Uterus (tissue), 4 donors: ENCODE data around the gene DMXL2. TPM values are rescaled to one million over a fixed set of nuclear protein-coding genes. Genes with fewer than 3 reads are reported as not detected.

Source experiments
- DNase-seq, 2 donors: peaks; one replicate each; pipeline ENCODE4 v3.0.0-alpha.2; 2019 to 2020
- H3K27ac ChIP-seq, 2 donors: fragments of 200-600 bp; sonication (generic); 1 replicate in 1 of 2; 2 replicates in 1 of 2; pipeline ENCODE4 v1.5.1; 2016 to 2018
- H3K27me3 ChIP-seq, 2 donors: fragments of 200-600 bp; sonication (generic); one replicate each; pipeline ENCODE4 v1.5.1; 2018 to 2019; ENCODE audit warnings: control low read depth in 1 of 2
- H3K36me3 ChIP-seq, 2 donors: fragments of 200-600 bp; sonication (generic); one replicate each; pipeline ENCODE4 v1.5.1; 2019; ENCODE audit warnings: control low read depth in 1 of 2
- H3K4me1 ChIP-seq, 2 donors: fragments of 200-600 bp; sonication (generic); one replicate each; pipeline ENCODE4 v1.5.1; 2018 to 2019; ENCODE audit warnings: control low read depth in 1 of 2
- H3K4me3 ChIP-seq, 2 donors: fragments of 200-600 bp; sonication (generic); 1 replicate in 1 of 2; 2 replicates in 1 of 2; pipeline ENCODE4 v1.5.1; 2018 to 2019; ENCODE audit warnings: mild to moderate bottlenecking in 1 of 2
- H3K9me3 ChIP-seq, 2 donors: fragments of 200-600 bp; sonication (generic); one replicate each; pipeline ENCODE4 v1.5.1; 2019; ENCODE audit warnings: control low read depth in 1 of 2
- POLR2A ChIP-seq, 2 donors: fragments of 450-650 bp; IDR thresholded peaks; one replicate each; pipeline ENCODE4 v1.6.1; 2016; ENCODE audit warnings: antibody characterized with exemption in 2 of 2, mild to moderate bottlenecking in 1 of 2, moderate library complexity in 1 of 2
- intact Hi-C: fragments of 100-400 bp; cut with DNase I; formaldehyde crosslinking; loops from one replicate; pipeline ENCODE4 v1.15.1; 2023; ENCODE audit warnings: low total_unique reads
- total RNA-seq, 4 donors: library from RNA; depleted of rRNA in 3 of 4; stranded (reverse); fragments of >200 nt in 3 of 4; gene quantifications; one replicate each; pipeline versions ENCODE4 v1.1.0 to v1.2.4, GENCODE V29; 2014 to 2023
- TF ChIP-seq, protein P1 (sequence below), 4 experiments: fragments of 200-600 bp in 2 of 4; fragments of 450-650 bp in 2 of 4; sonication (generic) in 2 of 4; IDR thresholded peaks; one replicate each; pipeline ENCODE4 v1.5.1; 2016 to 2019; ENCODE audit warnings: antibody characterized with exemption in 4 of 4, mild to moderate bottlenecking in 2 of 4, moderate library complexity in 1 of 4
- donor health status: DM: yes; HTN: yes; CAD: no.

DMXL2 gene
- total RNA-seq, 4 donors from 2014 or later = 6.9 to 100 (median 26.6) TPM

DNA sequence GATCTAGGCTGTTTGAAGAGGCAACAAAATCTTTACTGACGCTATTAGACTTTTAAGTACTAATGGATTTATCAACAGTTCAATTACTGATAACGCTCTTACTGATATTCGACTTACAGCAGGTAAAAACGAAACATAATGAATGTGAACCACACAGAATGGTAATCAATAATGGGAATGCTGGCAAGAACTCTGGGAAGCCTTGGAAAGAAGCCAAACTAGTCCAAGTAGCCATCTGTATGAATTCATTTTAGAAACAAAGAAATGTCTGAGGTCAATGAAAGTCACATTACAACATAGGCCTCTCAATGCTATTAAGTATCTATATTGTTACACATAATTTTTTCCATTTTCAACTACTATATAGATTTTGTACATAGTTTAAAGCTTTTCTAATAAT, 130.0 kb downstream of the DMXL2 start:
- H3K27ac ChIP-seq = no peak overlapping the region
- intact Hi-C loops = no loop called here

DNA sequence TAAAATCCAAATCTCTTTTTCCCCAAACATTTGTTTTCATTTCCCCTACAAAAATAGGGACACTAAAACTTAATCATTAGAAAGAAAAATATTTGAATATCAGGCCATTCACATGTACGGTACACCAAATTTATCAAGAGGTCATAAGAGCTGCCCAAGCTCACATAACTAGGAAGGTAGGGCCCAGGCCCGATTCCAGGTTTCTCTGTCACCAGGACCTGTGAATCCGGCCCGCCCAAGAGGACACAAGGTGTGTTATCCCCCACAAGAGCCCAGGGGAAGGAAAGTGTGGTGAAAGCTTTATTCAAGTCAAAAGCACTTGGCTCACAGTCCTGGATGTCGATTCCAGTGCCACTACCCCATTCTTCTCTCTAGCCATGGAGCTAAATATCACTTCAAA, 130.6 kb downstream of the DMXL2 start:
- no peak for DNase-seq
- intact Hi-C loops = no loop called here

More for the DNA sequence above, 130.0 kb downstream of the DMXL2 start:
- H3K27me3 ChIP-seq = no peaks in the 10 kb centered on the region
- TF ChIP-seq POLR2A (IDR thresholded peaks at IDR 0.05) = no peak
- H3K36me3 ChIP-seq = no peaks in the 10 kb centered on the region
- no peaks in the 10 kb centered on the region for H3K4me1 ChIP-seq
- DNase-seq = no peak
- H3K9me3 ChIP-seq = no peaks in the 10 kb centered on the region
- no peak overlapping the region for H3K4me3 ChIP-seq

DNA sequence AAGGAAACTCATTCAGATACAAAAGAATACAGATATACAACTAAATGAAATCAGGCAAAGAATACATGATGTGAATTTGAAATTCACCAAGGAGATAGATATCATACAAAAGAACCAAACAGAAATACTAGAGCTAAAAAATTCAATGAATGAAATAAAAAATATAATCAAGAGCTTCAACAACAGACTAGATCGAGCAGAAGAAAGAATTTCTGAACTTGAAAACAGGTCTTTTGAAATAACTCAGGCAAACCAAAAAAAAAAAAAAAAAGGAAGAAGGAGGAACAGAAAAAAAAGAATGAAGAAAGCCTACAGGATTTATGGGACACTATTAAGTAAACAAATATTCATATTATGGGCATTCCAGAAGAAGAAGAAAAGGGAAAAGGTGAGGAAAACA, 137.8 kb downstream of the DMXL2 start:
- intact Hi-C loops = no loop called here
- Histone ChIP-seq H3K27ac (no peak overlapping the region), H3K4me1 (no peaks in the 10 kb centered on the region), H3K36me3 (peaks cover 0 to 6% of the 10 kb centered on the region in 2 donors), H3K27me3 (no peaks in the 10 kb centered on the region), H3K9me3 (peaks cover 0 to 12% of the 10 kb centered on the region in 2 donors), H3K4me3 (no peak overlapping the region)
- no peak for TF ChIP-seq POLR2A (IDR thresholded peaks at IDR 0.05)
- DNase-seq = no peak

More for the DNA sequence above, 130.6 kb downstream of the DMXL2 start:
- no peaks in the 10 kb centered on the region for H3K9me3 ChIP-seq
- H3K4me3 ChIP-seq = no peak overlapping the region
- H3K4me1 ChIP-seq = no peaks in the 10 kb centered on the region
- no peaks in the 10 kb centered on the region for H3K27me3 ChIP-seq
- TF ChIP-seq, protein P1, sequence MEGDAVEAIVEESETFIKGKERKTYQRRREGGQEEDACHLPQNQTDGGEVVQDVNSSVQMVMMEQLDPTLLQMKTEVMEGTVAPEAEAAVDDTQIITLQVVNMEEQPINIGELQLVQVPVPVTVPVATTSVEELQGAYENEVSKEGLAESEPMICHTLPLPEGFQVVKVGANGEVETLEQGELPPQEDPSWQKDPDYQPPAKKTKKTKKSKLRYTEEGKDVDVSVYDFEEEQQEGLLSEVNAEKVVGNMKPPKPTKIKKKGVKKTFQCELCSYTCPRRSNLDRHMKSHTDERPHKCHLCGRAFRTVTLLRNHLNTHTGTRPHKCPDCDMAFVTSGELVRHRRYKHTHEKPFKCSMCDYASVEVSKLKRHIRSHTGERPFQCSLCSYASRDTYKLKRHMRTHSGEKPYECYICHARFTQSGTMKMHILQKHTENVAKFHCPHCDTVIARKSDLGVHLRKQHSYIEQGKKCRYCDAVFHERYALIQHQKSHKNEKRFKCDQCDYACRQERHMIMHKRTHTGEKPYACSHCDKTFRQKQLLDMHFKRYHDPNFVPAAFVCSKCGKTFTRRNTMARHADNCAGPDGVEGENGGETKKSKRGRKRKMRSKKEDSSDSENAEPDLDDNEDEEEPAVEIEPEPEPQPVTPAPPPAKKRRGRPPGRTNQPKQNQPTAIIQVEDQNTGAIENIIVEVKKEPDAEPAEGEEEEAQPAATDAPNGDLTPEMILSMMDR (IDR thresholded peaks at IDR 0.05) = no peak
- no peak for TF ChIP-seq POLR2A (IDR thresholded peaks at IDR 0.05)
- H3K36me3 ChIP-seq = no peaks in the 10 kb centered on the region
- no peak overlapping the region for H3K27ac ChIP-seq

DNA sequence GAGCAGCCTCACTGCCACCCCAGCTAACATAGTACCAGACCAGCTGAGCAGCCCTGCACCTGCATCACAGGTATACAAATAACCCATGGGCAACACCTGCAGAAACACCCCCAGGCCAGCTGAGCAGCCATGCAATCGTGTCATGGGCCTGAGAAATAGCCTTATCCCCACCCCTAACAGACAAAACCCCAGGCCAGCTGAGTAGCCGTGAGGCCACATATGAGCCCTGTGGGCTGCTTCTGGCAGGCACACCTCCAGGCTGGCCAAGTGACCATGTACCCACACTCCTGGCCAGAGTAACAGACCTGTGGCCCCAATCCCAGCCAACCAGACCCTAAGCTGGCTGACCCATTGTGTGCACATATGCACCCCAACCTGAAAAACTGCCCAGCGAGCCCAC, 138.6 kb downstream of the DMXL2 start:
- Histone ChIP-seq H3K4me3 (no peak overlapping the region), H3K27ac (no peak overlapping the region), H3K4me1 (no peaks in the 10 kb centered on the region), H3K9me3 (peaks cover 0 to 12% of the 10 kb centered on the region in 2 donors), H3K36me3 (peaks cover 0 to 6% of the 10 kb centered on the region in 2 donors), H3K27me3 (no peaks in the 10 kb centered on the region)
- DNase-seq = no peak
- TF ChIP-seq POLR2A (IDR thresholded peaks at IDR 0.05) = no peak
- TF ChIP-seq, protein P1 (IDR thresholded peaks at IDR 0.05) = no peak
- intact Hi-C loops = no loop called here

DNA sequence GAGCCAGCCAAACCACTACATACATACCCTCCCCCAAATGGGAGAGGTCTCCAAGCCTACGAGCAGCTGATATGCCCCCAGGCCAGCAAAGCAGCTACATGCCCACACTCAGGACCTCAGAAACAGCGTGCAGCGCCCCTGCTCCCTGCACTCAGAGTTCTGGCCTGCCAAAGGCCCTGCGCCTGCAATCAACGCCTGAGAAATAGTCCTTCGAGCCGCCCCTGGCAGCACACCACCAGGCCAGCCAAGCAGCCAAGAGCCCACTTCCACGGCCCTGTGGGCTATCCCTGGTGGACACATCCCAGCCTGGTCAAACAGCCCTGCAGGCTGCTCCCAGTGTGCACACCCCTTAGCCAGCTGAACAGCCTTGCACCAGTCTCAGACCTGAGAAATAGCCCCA, 139.1 kb downstream of the DMXL2 start:
- no peaks in the 10 kb centered on the region for H3K4me1 ChIP-seq
- intact Hi-C loops = no loop called here
- no peak overlapping the region for H3K27ac ChIP-seq
- peaks cover 0 to 12% of the 10 kb centered on the region in 2 donors for H3K9me3 ChIP-seq
- no peak for DNase-seq
- no peak overlapping the region for H3K4me3 ChIP-seq
- no peaks in the 10 kb centered on the region for H3K27me3 ChIP-seq
- peaks cover 0 to 6% of the 10 kb centered on the region in 2 donors for H3K36me3 ChIP-seq
- TF ChIP-seq POLR2A (IDR thresholded peaks at IDR 0.05) = no peak
- TF ChIP-seq, protein P1 (IDR thresholded peaks at IDR 0.05) = no peak

DNA sequence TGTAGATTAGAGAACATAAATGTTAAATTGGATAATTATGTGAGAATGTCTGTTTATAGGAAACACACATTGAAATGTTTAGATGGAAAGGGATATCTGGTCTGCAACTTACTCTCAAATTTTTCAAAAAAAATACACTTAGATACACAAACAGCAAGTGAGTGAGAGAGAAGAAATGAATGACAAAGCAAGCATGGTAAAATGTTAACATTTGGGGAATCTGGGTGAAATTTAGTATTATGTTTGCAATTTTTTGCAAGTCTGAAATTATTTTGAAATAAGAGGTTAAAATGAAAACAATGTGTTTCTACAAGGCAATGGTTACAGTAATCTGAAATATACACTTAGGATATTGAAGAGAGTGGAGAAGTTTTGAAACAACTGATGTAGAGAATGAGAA, 146.8 kb downstream of the DMXL2 start:
- H3K27me3 ChIP-seq = no peaks in the 10 kb centered on the region
- no peaks in the 10 kb centered on the region for H3K9me3 ChIP-seq
- intact Hi-C loops = no loop called here
- H3K4me1 ChIP-seq = no peaks in the 10 kb centered on the region
- no peaks in the 10 kb centered on the region for H3K36me3 ChIP-seq
- TF ChIP-seq, protein P1 (IDR thresholded peaks at IDR 0.05) = no peak
- TF ChIP-seq POLR2A (IDR thresholded peaks at IDR 0.05) = no peak
- no peak for DNase-seq
- H3K27ac ChIP-seq = no peak overlapping the region
- H3K4me3 ChIP-seq = no peak overlapping the region
